Activated T-cell treated with anti-CD3 and anti-CD28 coated beads, Interleukin-2, amount 50 U/mL, for 48 hours (primary cell): ENCODE results near the gene KRT4.
"Not testable (repeated sequence)": the region's sequence is repeated elsewhere in the genome, so short reads cannot be mapped to it uniquely, and the experiment has no call there.

Experiments used
- DNase-seq, 2 experiments: peaks; one replicate each; pipeline ENCODE4 v3.0.0-alpha.2; 2020

KRT4 gene

GRCh38 chr12:52806821-52807543 is 6.9 kb downstream of the KRT4 start:
- no peak for DNase-seq

GRCh38 chr12:52806169-52806811 is 7.6 kb downstream of the KRT4 start:
- no peak for DNase-seq

GRCh38 chr12:52805739-52806138 is 8.2 kb downstream of the KRT4 start:
- DNase-seq = no peak

- no peak for DNase-seq
Observed at GRCh38 chr12:52805000-52805399, 8.9 kb downstream of the KRT4 start.

GRCh38 chr12:52802442-52802841 is 11.5 kb downstream of the KRT4 start:
- DNase-seq = no peak

- no peak for DNase-seq
Observed at GRCh38 chr12:52801773-52802172, 12.1 kb downstream of the KRT4 start.

GRCh38 chr12:52800259-52800917 is 13.5 kb downstream of the KRT4 start:
- no peak for DNase-seq

- DNase-seq = no peak
Observed at GRCh38 chr12:52799505-52800211, 14.3 kb downstream of the KRT4 start.

- DNase-seq = no peak
Observed at GRCh38 chr12:52798671-52799504, 15.0 kb downstream of the KRT4 start.

- no peak for DNase-seq
Observed at GRCh38 chr12:52798003-52798670, 15.8 kb downstream of the KRT4 start.

GRCh38 chr12:52797529-52797894 is 16.4 kb downstream of the KRT4 start:
- DNase-seq = no peak

GRCh38 chr12:52796839-52797528 is 16.9 kb downstream of the KRT4 start:
- no peak for DNase-seq

GRCh38 chr12:52796429-52796794 is 17.5 kb downstream of the KRT4 start:
- no peak for DNase-seq

- DNase-seq = no peak
Observed at GRCh38 chr12:52795694-52796428, 18.1 kb downstream of the KRT4 start, which contains the start of gene KRT3. Gene KRT3 (minus strand): TSS chr12:52796117. CDS start chr12:52796042, 75 bp downstream.

- not testable (repeated sequence) for DNase-seq
Observed at GRCh38 chr12:52795332-52795674, 18.6 kb downstream of the KRT4 start.

GRCh38 chr12:52794479-52795331 is 19.2 kb downstream of the KRT4 start:
- no peak for DNase-seq

- DNase-seq = no peak
Observed at GRCh38 chr12:52792185-52793029, 21.5 kb downstream of the KRT4 start.

GRCh38 chr12:52791271-52792184 is 22.4 kb downstream of the KRT4 start:
- DNase-seq = no peak
